ENCODE results near the gene LYVE1. TPM values are rescaled to one million over a fixed set of nuclear protein-coding genes. Genes with fewer than 3 reads are reported as not detected.

LYVE1 gene
- polyA plus RNA-seq, 1 of the 3 experiments (the other 2 are of a cell fraction) = not detected

GRCh38 chr11:10533323-10533722 is 35.1 kb downstream of the LYVE1 start:
- no peak overlapping the region for H3K9ac ChIP-seq

More at GRCh38 chr11:10533323-10533722, 35.1 kb downstream of the LYVE1 start:
- CTCF ChIA-PET = interaction anchor here (1.0 to 1.5 kb wide), 3 partner anchors 13 to 230 kb away, joined by 3 to 4 read pairs (median 3); no protein-coding TSS in a partner anchor
- no peak for TF ChIP-seq REST (IDR thresholded peaks at IDR 0.05; ENCODE audit: low read depth, low read length)
- no peak for TF ChIP-seq FOXM1 (IDR thresholded peaks at IDR 0.05; ENCODE audit: low read depth)
- no peak for TF ChIP-seq JUND (IDR thresholded peaks at IDR 0.05)
- no peak for TF ChIP-seq SIN3A (IDR thresholded peaks at IDR 0.05; ENCODE audit: borderline replicate concordance, low read depth, low read length)
- no peak for TF ChIP-seq MAX (IDR thresholded peaks at IDR 0.05; ENCODE audit: low read depth)
- TF ChIP-seq GABPA (IDR thresholded peaks at IDR 0.05; ENCODE audit: low read depth) = no peak
- no peak for TF ChIP-seq POLR2AphosphoS5 (IDR thresholded peaks at IDR 0.05; ENCODE audit: low read depth, low read length)
- no peak for TF ChIP-seq PBX3 (IDR thresholded peaks at IDR 0.05)
- TF ChIP-seq TEAD4 (IDR thresholded peaks at IDR 0.05; ENCODE audit: borderline replicate concordance, insufficient read depth) = no peak
- no peak overlapping the region for H3K27ac ChIP-seq (ENCODE audit: low read depth in 2 of 2, low read length in 1 of 2)
- DNase-seq = no peak
- peaks cover 14% of the 10 kb centered on the region; the same call in 1 of the 2 replicates for H3K79me2 ChIP-seq (ENCODE audit: insufficient read depth)
- no peak overlapping the region for H3K4me2 ChIP-seq
- H3K9me2 ChIP-seq = no peaks in the 10 kb centered on the region
- H3F3A ChIP-seq (replicated peaks; ENCODE audit: insufficient read depth) = no peaks in the 10 kb centered on the region
- POLR2A ChIA-PET = no interaction called here
- H4K20me1 ChIP-seq (ENCODE audit: insufficient read depth) = no peaks in the 10 kb centered on the region
- peaks cover 0 to 4% of the 10 kb centered on the region in 2 experiments; a peak in 1 of 4 replicates for H3K4me1 ChIP-seq (ENCODE audit: control insufficient read depth in 1 of 2, insufficient read depth in 2 of 2, low read depth in 1 of 2, low read length in 1 of 2)
- peaks cover 41 to 42% of the 10 kb centered on the region in 2 experiments for H3K36me3 ChIP-seq (replicated peaks in 1 of 2; ENCODE audit: control insufficient read depth in 1 of 2, insufficient read depth in 2 of 2, low read length in 1 of 2)
- no peaks in the 10 kb centered on the region for H3K27me3 ChIP-seq (ENCODE audit: insufficient read depth)
- no peaks in the 10 kb centered on the region for H3K9me3 ChIP-seq
- no peak overlapping the region for H3K4me3 ChIP-seq (ENCODE audit: low read depth in 2 of 2, low read length in 1 of 2)
- no peak overlapping the region for H2AFZ ChIP-seq (ENCODE audit: low read depth)
